Measurements from ENCODE around the gene PIM3.

- no peak for TF ChIP-seq CTCF (IDR thresholded peaks at IDR 0.05)
- TF ChIP-seq OVOL2 (CRISPR knock-in tag; IDR thresholded peaks at IDR 0.05; ENCODE audit: borderline replicate concordance): no peak
- no peak for TF ChIP-seq ZNF416 (CRISPR knock-in tag; IDR thresholded peaks at IDR 0.05)
- TF ChIP-seq MAX (CRISPR knock-in tag; IDR thresholded peaks at IDR 0.05): no peak
These were observed 38.1 kb upstream of the PIM3 start for GRCh38 chr22:49922484-49922883.
